ENCODE measurements around the gene E2F8. TPM values are rescaled to one million over a fixed set of nuclear protein-coding genes. Genes with fewer than 3 reads are reported as not detected.

The E2F8 gene
- polyA plus RNA-seq, 3 donors = not detected

- Histone ChIP-seq H3K4me3 (replicated peaks in 1 of 3; ENCODE audit: low read depth in 2 of 3, low read length in 3 of 3) (no peak overlapping the region), H3K27me3 (ENCODE audit: control insufficient read depth in 2 of 2, insufficient read depth in 2 of 2, low read length in 2 of 2) (no peaks in the 10 kb centered on the region), H4K20me1 (ENCODE audit: insufficient read depth, low read length) (no peaks in the 10 kb centered on the region), H3K79me2 (ENCODE audit: insufficient read depth, low read length) (no peaks in the 10 kb centered on the region), H3K4me2 (replicated peaks; ENCODE audit: extremely low read depth, low read length, poor library complexity, severe bottlenecking) (no peak overlapping the region), H3K4me1 (ENCODE audit: control insufficient read depth in 1 of 2, insufficient read depth in 2 of 2, low read length in 2 of 2) (no peaks in the 10 kb centered on the region), H3K9ac (ENCODE audit: insufficient read depth, low read length, poor library complexity, severe bottlenecking) (no peak overlapping the region), H3K36me3 (replicated peaks in 1 of 2; ENCODE audit: control insufficient read depth in 1 of 2, insufficient read depth in 2 of 2, low read length in 2 of 2) (no peaks in the 10 kb centered on the region), H2AFZ (ENCODE audit: insufficient read depth, low read depth, low read length, poor library complexity, severe bottlenecking) (no peak overlapping the region), H3K27ac (ENCODE audit: low read depth in 1 of 2, low read length in 2 of 2) (no peak overlapping the region), H3K9me3 (replicated peaks in 1 of 2; ENCODE audit: control insufficient read depth in 1 of 2, insufficient read depth in 1 of 2, low read length in 2 of 2) (no peaks in the 10 kb centered on the region)
- Mint-ChIP-seq H3K4me3 (no peak overlapping the region), H3K9me3 (no peaks in the 10 kb centered on the region), H3K36me3 (no peaks in the 10 kb centered on the region), H3K4me1 (peaks cover 6% of the 10 kb centered on the region), H3K27me3 (ENCODE audit: low read depth in 3 of 3) (no peaks in the 10 kb centered on the region), H3K27ac (no peak overlapping the region)
- intact Hi-C loops (cut with micrococcal nuclease) = no loop called here
- TF ChIP-seq CTCF (IDR thresholded peaks at IDR 0.05) = no peak
- 84% methylated on average over 2 of the region's 3 CpGs for WGBS (ENCODE audit: insufficient coverage)
- DNase-seq = no peak
Measured at GRCh38 chr11:19208959-19209546, 31.7 kb downstream of the E2F8 start.

- intact Hi-C loops (cut with micrococcal nuclease) = no loop called here
- Histone ChIP-seq H3K79me2 (ENCODE audit: insufficient read depth, low read length) (no peaks in the 10 kb centered on the region), H3K9ac (ENCODE audit: insufficient read depth, low read length, poor library complexity, severe bottlenecking) (no peak overlapping the region), H4K20me1 (ENCODE audit: insufficient read depth, low read length) (no peaks in the 10 kb centered on the region), H3K4me1 (ENCODE audit: control insufficient read depth in 1 of 2, insufficient read depth in 2 of 2, low read length in 2 of 2) (no peaks in the 10 kb centered on the region), H3K4me3 (replicated peaks in 1 of 3; ENCODE audit: low read depth in 2 of 3, low read length in 3 of 3) (no peak overlapping the region), H3K27me3 (ENCODE audit: control insufficient read depth in 2 of 2, insufficient read depth in 2 of 2, low read length in 2 of 2) (no peaks in the 10 kb centered on the region), H2AFZ (ENCODE audit: insufficient read depth, low read depth, low read length, poor library complexity, severe bottlenecking) (no peak overlapping the region), H3K27ac (ENCODE audit: low read depth in 1 of 2, low read length in 2 of 2) (no peak overlapping the region), H3K4me2 (replicated peaks; ENCODE audit: extremely low read depth, low read length, poor library complexity, severe bottlenecking) (no peak overlapping the region), H3K9me3 (replicated peaks in 1 of 2; ENCODE audit: control insufficient read depth in 1 of 2, insufficient read depth in 1 of 2, low read length in 2 of 2) (no peaks in the 10 kb centered on the region), H3K36me3 (replicated peaks in 1 of 2; ENCODE audit: control insufficient read depth in 1 of 2, insufficient read depth in 2 of 2, low read length in 2 of 2) (no peaks in the 10 kb centered on the region)
- no peaks in the 10 kb centered on the region for H3K36me3 Mint-ChIP-seq
- H3K4me3 Mint-ChIP-seq = no peak overlapping the region
- DNase-seq = no peak
- H3K27me3 Mint-ChIP-seq (ENCODE audit: low read depth in 3 of 3) = no peaks in the 10 kb centered on the region
- TF ChIP-seq CTCF (IDR thresholded peaks at IDR 0.05) = no peak
- H3K27ac Mint-ChIP-seq = no peak overlapping the region
- peaks cover 6% of the 10 kb centered on the region for H3K4me1 Mint-ChIP-seq
- H3K9me3 Mint-ChIP-seq = peaks cover 0 to 2% (median 0%) of the 10 kb centered on the region in 7 donors
- no CpG with 5 or more reads among the region's 2 CpGs for WGBS (ENCODE audit: insufficient coverage)
Measured at GRCh38 chr11:19208181-19208580, 32.6 kb downstream of the E2F8 start.
